Endothelial cell of umbilical vein (primary cell): ENCODE data around the gene DDR2. TPM values are rescaled to one million over a fixed set of nuclear protein-coding genes. Genes with fewer than 3 reads are reported as not detected.

Experiments used
- BruUV-seq: library from RNA; stranded (reverse); fragments of 400-500 nt; replicated peaks from 2 replicates; lab custom pipeline; 2021; lab: Mats Ljungman, UMichigan
- CTCF ChIA-PET: fragments of 300-600, 350-600 bp; sonication (Branson Sonifier 250); formaldehyde crosslinking; loops from one replicate; lab custom pipeline; 2021; ENCODE audit warnings: antibody characterized with exemption, inconsistent platforms; lab: Charles Lee
- POLR2A ChIA-PET: fragments of 300-600, 350-600 bp; sonication (Branson Sonifier 250); formaldehyde crosslinking; loops from one replicate; lab custom pipeline; 2021; ENCODE audit warnings: antibody characterized with exemption, inconsistent platforms; lab: Charles Lee
- DNase-seq: peaks from one replicate; pipeline ENCODE4 v3.0.0-alpha.2; 2011; ENCODE audit warnings: low read depth, low spot score
- FAIRE-seq: peaks from 2 replicates; lab custom pipeline; 2011; peaks lifted over from hg19 to GRCh38; lab: Jason Lieb, UNC
- H2AFZ ChIP-seq: 2 replicates; pipeline ENCODE4 v1.6.0; 2012; ENCODE audit warnings: low read depth, low read length, control low read depth, inconsistent platforms
- H3K27ac ChIP-seq: 2 replicates; pipeline ENCODE4 v1.5.1; 2011; ENCODE audit warnings: low read depth, mild to moderate bottlenecking, control low read depth, low read length, moderate library complexity; ENCODE audit not compliant: insufficient read depth
- H3K27me3 ChIP-seq, 2 experiments: 2 replicates each; pipeline versions ENCODE4 v1.6.0 to v1.6.1; 2011; ENCODE audit warnings: low read length in 2 of 2, mixed read lengths in 1 of 2; ENCODE audit not compliant: control insufficient read depth in 2 of 2, insufficient read depth in 2 of 2
- H3K36me3 ChIP-seq, 2 experiments: 2 replicates in 1 of 2; 3 replicates in 1 of 2; pipeline ENCODE4 v1.5.1; 2011; ENCODE audit warnings: low read length in 2 of 2, mild to moderate bottlenecking in 1 of 2, moderate library complexity in 1 of 2; ENCODE audit not compliant: control insufficient read depth in 2 of 2, insufficient read depth in 2 of 2; ENCODE audit errors: extremely low read depth in 1 of 2
- H3K4me1 ChIP-seq: 3 replicates; pipeline ENCODE4 v1.5.1; 2011; ENCODE audit warnings: mild to moderate bottlenecking, low read length; ENCODE audit not compliant: control insufficient read depth, insufficient read depth; ENCODE audit errors: extremely low read depth
- H3K4me2 ChIP-seq: 2 replicates; pipeline ENCODE4 v1.6.1; 2011; ENCODE audit warnings: low read length, control low read depth, mixed read lengths; ENCODE audit not compliant: insufficient read depth
- H3K4me3 ChIP-seq, 3 experiments: fragments of 200-600 bp in 1 of 3; sonication (generic), shearing (Covaris generic) in 1 of 3; replicated peaks in 1 of 3; 2 replicates each; pipeline ENCODE4 v1.5.1; 2011 to 2016; ENCODE audit warnings: control low read depth in 3 of 3, low read length in 3 of 3, mild to moderate bottlenecking in 2 of 3, inconsistent platforms in 1 of 3, low read depth in 1 of 3, moderate library complexity in 1 of 3; ENCODE audit not compliant: insufficient read depth in 1 of 3
- H3K79me2 ChIP-seq: 2 replicates; pipeline ENCODE4 v1.6.0; 2012; ENCODE audit warnings: low read length, inconsistent platforms; ENCODE audit not compliant: control insufficient read depth, insufficient read depth
- H3K9ac ChIP-seq: replicated peaks from 2 replicates; pipeline ENCODE3; 2011; ENCODE audit warnings: low read length, control low read depth; ENCODE audit not compliant: insufficient read depth; ENCODE audit errors: extremely low read depth
- H3K9me1 ChIP-seq: replicated peaks from 3 replicates; pipeline ENCODE4 v1.6.0; 2011; ENCODE audit warnings: mild to moderate bottlenecking, low read length; ENCODE audit not compliant: control insufficient read depth, insufficient read depth; ENCODE audit errors: extremely low read depth
- H3K9me3 ChIP-seq: replicated peaks from 2 replicates; pipeline ENCODE4 v1.5.1; 2012; ENCODE audit warnings: low read length, inconsistent platforms; ENCODE audit not compliant: control insufficient read depth, insufficient read depth
- H4K20me1 ChIP-seq: replicated peaks from 2 replicates; pipeline ENCODE3; 2011; ENCODE audit warnings: mild to moderate bottlenecking, low read length; ENCODE audit not compliant: control insufficient read depth, insufficient read depth; ENCODE audit errors: extremely low read depth
- EZH2 ChIP-seq: IDR thresholded peaks from 2 replicates; pipeline ENCODE4 v1.6.1; 2012; ENCODE audit warnings: borderline replicate concordance, low read depth, mild to moderate bottlenecking, moderate library complexity, low read length, inconsistent platforms; ENCODE audit not compliant: severe bottlenecking
- FOS ChIP-seq: IDR thresholded peaks from 2 replicates; pipeline ENCODE4 v1.6.1; 2011; ENCODE audit warnings: mild to moderate bottlenecking, low read length, moderate library complexity, borderline replicate concordance; ENCODE audit not compliant: insufficient read depth
- GATA2 ChIP-seq: IDR thresholded peaks from 2 replicates; pipeline ENCODE4 v1.7.0; 2011; ENCODE audit warnings: low read depth, mild to moderate bottlenecking, moderate library complexity, mixed read lengths, low read length; ENCODE audit not compliant: insufficient read length, insufficient read depth
- JUN ChIP-seq: IDR thresholded peaks from 2 replicates; pipeline ENCODE4 v1.6.1; 2011; ENCODE audit warnings: borderline replicate concordance, low read depth; ENCODE audit not compliant: insufficient read length, insufficient read depth
- MYC ChIP-seq: IDR thresholded peaks from one replicate; pipeline ENCODE4 v1.6.1; 2011; ENCODE audit warnings: mild to moderate bottlenecking, low read depth, low read length
- POLR2A ChIP-seq: IDR thresholded peaks from 2 replicates; pipeline ENCODE4 v1.6.1; 2012; ENCODE audit warnings: low read depth, mild to moderate bottlenecking, control low read depth, low read length
- POLR2AphosphoS5 ChIP-seq: IDR thresholded peaks from 2 replicates; pipeline ENCODE4 v1.6.1; 2012; ENCODE audit warnings: low read depth, mild to moderate bottlenecking, control low read depth, low read length, moderate library complexity; ENCODE audit not compliant: insufficient read depth
- dilution Hi-C: fragments of 300-500 bp; cut with MboI; formaldehyde crosslinking; loops from one replicate; pipeline ENCODE4 v1.15.0; 2019; ENCODE audit warnings: low sequenced_read_pairs; ENCODE audit not compliant: extremely low pct_ligation_motif_present
- intact Hi-C: fragments of 100-400 bp; cut with micrococcal nuclease; formaldehyde crosslinking; loops from one replicate; pipeline ENCODE4 v1.10.0; 2022
- polyA plus RNA-seq, 4 experiments: library from polyadenylated mRNA; depleted of rRNA in 3 of 4; stranded (reverse) in 3 of 4; unstranded in 1 of 4; fragments of >200 nt; gene quantifications; 2 replicates each; pipeline versions ENCODE4 v1.2.1 to v1.2.3, GENCODE V29; 2011 to 2012; ENCODE audit warnings: missing spikeins in 1 of 4
- total RNA-seq: library from RNA; stranded (reverse); gene quantifications from 2 replicates; pipeline ENCODE4 v1.2.3, GENCODE V29; 2021
- TF ChIP-seq, protein P1 (sequence below): IDR thresholded peaks from 2 replicates; pipeline ENCODE4 v1.6.1; 2011; ENCODE audit not compliant: insufficient read depth, insufficient read length
- TF ChIP-seq, protein P2 (sequence below), 2 donors: IDR thresholded peaks; 1 replicate in 1 of 2; 2 replicates in 1 of 2; pipeline ENCODE4 v1.5.1; 2011; ENCODE audit warnings: low read length in 2 of 2, mild to moderate bottlenecking in 2 of 2, moderate library complexity in 2 of 2, control low read depth in 1 of 2, inconsistent platforms in 1 of 2, low read depth in 1 of 2; ENCODE audit not compliant: insufficient read depth in 1 of 2; ENCODE audit errors: extremely low read depth in 1 of 2

The DDR2 gene
- total and polyA plus RNA-seq, 2 donors (not counting 3 experiments of a cell fraction or from before 2014, with no cell fraction given): 27.8 to 30.8 TPM

DNA sequence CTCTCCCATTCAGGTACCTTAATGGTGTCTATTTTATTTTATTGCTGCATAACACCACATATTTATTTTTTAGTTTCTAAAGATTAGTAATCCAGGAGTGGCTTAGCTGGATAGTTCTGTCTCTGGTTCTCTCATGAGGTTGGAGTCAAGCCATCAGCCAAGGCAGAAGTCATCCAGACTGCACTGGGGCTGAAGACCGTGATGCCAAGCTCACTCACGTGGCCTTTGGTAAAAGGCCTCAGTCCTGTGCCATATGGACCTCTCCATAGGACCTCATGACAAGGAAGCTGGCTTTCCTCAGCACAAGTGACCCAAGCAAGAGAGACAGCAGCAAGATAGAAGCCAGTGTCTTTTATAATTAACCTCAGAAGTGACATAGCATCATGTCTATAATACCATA, 23.0 kb upstream of the DDR2 start:
- H3K9ac ChIP-seq: no peak overlapping the region
- no peak overlapping the region for H2AFZ ChIP-seq
- no peaks in the 10 kb centered on the region for H3K9me1 ChIP-seq
- ChIA-PET CTCF (interaction anchor here (0.8 kb wide), 1 partner anchor 191 kb away, joined by 3 read pairs; no protein-coding TSS in a partner anchor), POLR2A (no interaction called here)
- no peaks in the 10 kb centered on the region for H3K27me3 ChIP-seq
- no peaks in the 10 kb centered on the region for H4K20me1 ChIP-seq
- TF ChIP-seq FOS (no peak), POLR2A (no peak), GATA2 (no peak), MYC (no peak), JUN (no peak), POLR2AphosphoS5 (no peak), EZH2 (no peak)
- TF ChIP-seq, protein P1, sequence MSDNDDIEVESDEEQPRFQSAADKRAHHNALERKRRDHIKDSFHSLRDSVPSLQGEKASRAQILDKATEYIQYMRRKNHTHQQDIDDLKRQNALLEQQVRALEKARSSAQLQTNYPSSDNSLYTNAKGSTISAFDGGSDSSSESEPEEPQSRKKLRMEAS: no peak
- TF ChIP-seq, protein P2, sequence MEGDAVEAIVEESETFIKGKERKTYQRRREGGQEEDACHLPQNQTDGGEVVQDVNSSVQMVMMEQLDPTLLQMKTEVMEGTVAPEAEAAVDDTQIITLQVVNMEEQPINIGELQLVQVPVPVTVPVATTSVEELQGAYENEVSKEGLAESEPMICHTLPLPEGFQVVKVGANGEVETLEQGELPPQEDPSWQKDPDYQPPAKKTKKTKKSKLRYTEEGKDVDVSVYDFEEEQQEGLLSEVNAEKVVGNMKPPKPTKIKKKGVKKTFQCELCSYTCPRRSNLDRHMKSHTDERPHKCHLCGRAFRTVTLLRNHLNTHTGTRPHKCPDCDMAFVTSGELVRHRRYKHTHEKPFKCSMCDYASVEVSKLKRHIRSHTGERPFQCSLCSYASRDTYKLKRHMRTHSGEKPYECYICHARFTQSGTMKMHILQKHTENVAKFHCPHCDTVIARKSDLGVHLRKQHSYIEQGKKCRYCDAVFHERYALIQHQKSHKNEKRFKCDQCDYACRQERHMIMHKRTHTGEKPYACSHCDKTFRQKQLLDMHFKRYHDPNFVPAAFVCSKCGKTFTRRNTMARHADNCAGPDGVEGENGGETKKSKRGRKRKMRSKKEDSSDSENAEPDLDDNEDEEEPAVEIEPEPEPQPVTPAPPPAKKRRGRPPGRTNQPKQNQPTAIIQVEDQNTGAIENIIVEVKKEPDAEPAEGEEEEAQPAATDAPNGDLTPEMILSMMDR (IDR thresholded peaks at IDR 0.05; ENCODE audit: extremely low read depth in 1 of 2, insufficient read depth in 1 of 2, low read depth in 1 of 2, low read length in 2 of 2): no peak
- DNase-seq: no peak
- no peaks in the 10 kb centered on the region for H3K79me2 ChIP-seq
- FAIRE-seq: no peak
- BruUV-seq: no TSS peak
- H3K4me3 ChIP-seq: no peak overlapping the region
- no peak overlapping the region for H3K27ac ChIP-seq
- intact Hi-C loops: no loop called here
- no peaks in the 10 kb centered on the region for H3K36me3 ChIP-seq
- dilution Hi-C loops: no loop called here
- peaks cover 18% of the 10 kb centered on the region for H3K4me1 ChIP-seq
- no peaks in the 10 kb centered on the region for H3K9me3 ChIP-seq
- no peak overlapping the region for H3K4me2 ChIP-seq
